Esophagus squamous epithelium (tissue), 4 donors: ENCODE measurements around the gene ZNF547.

Experiments used
- CTCF ChIP-seq, 6 experiments: fragments of 450-650 bp in 4 of 6; fragments of 200-600 bp in 2 of 6; sonication (generic) in 2 of 6; IDR thresholded peaks; one replicate each; pipeline ENCODE4 v1.5.1; 2016 to 2019; ENCODE audit warnings: antibody characterized with exemption in 6 of 6, mild to moderate bottlenecking in 4 of 6, moderate library complexity in 4 of 6
- POLR2A ChIP-seq, 4 donors: fragments of 450-650 bp; IDR thresholded peaks; one replicate each; pipeline ENCODE4 v1.6.1; 2017; ENCODE audit warnings: antibody characterized with exemption in 4 of 4, mild to moderate bottlenecking in 4 of 4, moderate library complexity in 3 of 4

GRCh38 chr19:57319869-57320179 is 43.5 kb upstream of the ZNF547 start:
- TF ChIP-seq CTCF (IDR thresholded peaks at IDR 0.05) (no peak), POLR2A (IDR thresholded peaks at IDR 0.05) (no peak)
